ENCODE results near the gene TUBGCP2.
"Not testable (repeated sequence)": the region's sequence is repeated elsewhere in the genome, so short reads cannot be mapped to it uniquely, and the experiment has no call there.

Gene TUBGCP2

GRCh38 chr10:133249975-133250754 is 58.5 kb downstream of the TUBGCP2 start:
- DNase-seq (ENCODE audit: low read depth in 1 of 2, low spot score in 1 of 2), result no peak

GRCh38 chr10:133249094-133249780 is 59.4 kb downstream of the TUBGCP2 start:
- no peak for DNase-seq (ENCODE audit: low read depth in 1 of 2, low spot score in 1 of 2)

GRCh38 chr10:133248334-133248715 is 60.3 kb downstream of the TUBGCP2 start:
- no peak for DNase-seq (ENCODE audit: low read depth in 1 of 2, low spot score in 1 of 2)

- DNase-seq (ENCODE audit: low read depth in 1 of 2, low spot score in 1 of 2), result no peak
Measured at GRCh38 chr10:133247681-133248333, 60.9 kb downstream of the TUBGCP2 start.

GRCh38 chr10:133246236-133246626 is 62.4 kb downstream of the TUBGCP2 start:
- no peak for DNase-seq (ENCODE audit: low read depth in 1 of 2, low spot score in 1 of 2)

GRCh38 chr10:133245439-133246235 is 63.0 kb downstream of the TUBGCP2 start:
- DNase-seq (ENCODE audit: low read depth in 1 of 2, low spot score in 1 of 2), result no peak

- no peak for DNase-seq (ENCODE audit: low read depth in 1 of 2, low spot score in 1 of 2)
Measured at GRCh38 chr10:133243593-133243992, 65.1 kb downstream of the TUBGCP2 start.

GRCh38 chr10:133242611-133243356 is 65.9 kb downstream of the TUBGCP2 start:
- no peak for DNase-seq (ENCODE audit: low read depth in 1 of 2, low spot score in 1 of 2)

GRCh38 chr10:133241501-133242205 is 67.0 kb downstream of the TUBGCP2 start:
- no peak for DNase-seq (ENCODE audit: low read depth in 1 of 2, low spot score in 1 of 2)

- DNase-seq (ENCODE audit: low read depth in 1 of 2, low spot score in 1 of 2), result no peak
Measured at GRCh38 chr10:133239990-133240389, 68.7 kb downstream of the TUBGCP2 start.

GRCh38 chr10:133238466-133238804 is 70.2 kb downstream of the TUBGCP2 start:
- no peak for DNase-seq (ENCODE audit: low read depth in 1 of 2, low spot score in 1 of 2)

GRCh38 chr10:133237588-133238465 is 70.8 kb downstream of the TUBGCP2 start, which contains the start of gene VENTX:
Gene VENTX (plus strand): TSS chr10:133237855. CDS start chr10:133237915, 60 bp downstream.
- no peak for DNase-seq (ENCODE audit: low read depth in 1 of 2, low spot score in 1 of 2)

GRCh38 chr10:133237241-133237587 is 71.5 kb downstream of the TUBGCP2 start:
- no peak for DNase-seq (ENCODE audit: low read depth in 1 of 2, low spot score in 1 of 2)

- no peak for DNase-seq (ENCODE audit: low read depth in 1 of 2, low spot score in 1 of 2)
Measured at GRCh38 chr10:133236401-133237240, 72.1 kb downstream of the TUBGCP2 start.

GRCh38 chr10:133235932-133236331 is 72.7 kb downstream of the TUBGCP2 start:
- no peak for DNase-seq (ENCODE audit: low read depth in 1 of 2, low spot score in 1 of 2)

GRCh38 chr10:133235265-133235855 is 73.3 kb downstream of the TUBGCP2 start:
- DNase-seq (ENCODE audit: low read depth in 1 of 2, low spot score in 1 of 2), result no peak

GRCh38 chr10:133234796-133235195 is 73.9 kb downstream of the TUBGCP2 start:
- not testable (repeated sequence) for DNase-seq (ENCODE audit: low read depth in 1 of 2, low spot score in 1 of 2)

Data from stimulated activated CD4-positive, alpha-beta T cell treated with anti-CD3 and anti-CD28 coated beads, Interleukin-15, amount 100 ng/mL, for 1 hour (primary cell).